ENCODE results near the gene PKD2.
"Not testable (repeated sequence)": the region's sequence is repeated elsewhere in the genome, so short reads cannot be mapped to it uniquely, and the experiment has no call there.

PKD2 gene

DNA sequence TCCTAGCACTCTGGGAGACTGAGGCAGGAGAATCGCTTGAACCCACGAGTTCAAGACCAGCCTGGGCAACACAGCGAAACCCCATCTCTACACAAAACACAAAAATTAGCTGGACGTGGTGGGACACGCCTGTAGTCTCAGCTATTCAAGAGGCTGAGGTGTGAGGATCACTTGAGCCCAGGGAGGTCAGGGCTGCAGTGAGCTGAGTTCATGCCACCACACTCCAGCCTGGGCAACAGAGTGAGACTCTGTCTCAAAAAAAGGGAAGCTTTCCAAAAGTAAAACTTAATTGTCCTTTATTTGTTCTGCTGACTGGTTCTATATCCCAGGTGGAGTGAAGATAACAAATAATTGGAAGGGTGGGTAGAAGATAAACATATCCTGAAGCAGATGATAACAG, 105.4 kb downstream of the PKD2 start:
- no peak for DNase-seq (ENCODE audit: low read depth, low spot score)

DNA sequence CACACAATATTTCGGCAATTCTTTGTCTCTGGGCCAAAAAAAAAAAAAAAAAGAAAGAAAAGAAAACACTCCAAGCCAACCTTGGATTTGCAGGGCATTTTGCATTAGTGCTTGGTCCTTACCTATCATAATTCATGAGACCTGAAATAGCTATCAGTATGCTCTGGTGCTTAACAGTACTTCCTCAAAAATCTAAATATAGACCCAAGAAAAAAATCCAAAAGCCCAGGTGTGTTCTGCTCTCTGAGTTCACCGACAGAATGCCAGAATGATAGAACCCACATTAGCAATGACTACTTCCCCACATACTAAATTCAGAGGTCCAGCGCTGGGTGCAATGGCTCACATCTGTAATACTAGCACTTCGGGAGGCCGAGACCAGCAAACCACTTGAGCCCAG, 108.2 kb downstream of the PKD2 start:
- no peak for DNase-seq (ENCODE audit: low read depth, low spot score)

DNA sequence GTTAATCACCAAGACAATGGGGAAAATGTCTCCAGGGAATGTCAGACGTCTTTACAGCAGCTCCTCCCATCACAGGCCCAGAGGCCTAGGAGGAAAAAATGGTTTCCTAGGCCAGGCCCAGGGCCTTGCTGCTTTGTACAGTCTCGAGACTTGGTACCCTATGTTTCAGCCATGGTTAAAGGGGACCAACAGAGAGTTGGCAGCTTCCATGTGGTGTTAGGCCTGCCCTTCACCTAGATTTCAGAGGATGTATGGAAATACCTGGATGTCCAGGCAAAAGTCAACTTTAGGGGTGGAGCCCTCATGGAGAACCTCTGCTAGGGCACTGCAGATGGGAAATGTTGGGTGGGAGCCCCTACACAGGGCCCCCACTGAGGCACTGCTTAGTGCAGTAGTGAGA, 112.5 kb downstream of the PKD2 start:
- no peak for DNase-seq (ENCODE audit: low read depth, low spot score)

DNA sequence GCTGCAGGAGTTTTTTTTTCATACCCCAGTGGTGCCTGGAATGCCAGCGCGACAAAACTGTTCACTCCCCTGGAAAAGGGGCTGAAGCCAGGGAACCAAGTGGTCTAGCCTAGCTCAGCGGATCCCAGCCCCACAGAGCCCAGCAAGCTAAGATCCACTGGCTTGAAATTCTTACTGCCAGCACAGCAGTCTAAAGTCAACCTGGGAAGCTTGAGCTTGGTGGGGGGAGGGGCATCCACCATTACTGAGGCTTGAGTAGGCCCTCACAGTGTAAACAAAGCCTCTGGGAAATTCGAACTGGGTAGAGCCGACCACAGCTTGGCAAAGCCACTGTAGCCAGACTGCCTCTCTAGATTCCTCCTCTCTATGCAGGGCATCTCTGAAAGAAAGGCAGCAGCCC, 114.8 kb downstream of the PKD2 start:
- not testable (repeated sequence) for DNase-seq (ENCODE audit: low read depth, low spot score)

Data from brain pericyte (primary cell).